NCI-H510A (cell line): ENCODE results near the gene CARHSP1.
"Not testable (repeated sequence)": the region's sequence is repeated elsewhere in the genome, so short reads cannot be mapped to it uniquely, and the experiment has no call there.

Source experiments
- DNase-seq: peaks from one replicate; lab custom pipeline; 2025; lab: John Stamatoyannopoulos, UW

CARHSP1 gene

DNA sequence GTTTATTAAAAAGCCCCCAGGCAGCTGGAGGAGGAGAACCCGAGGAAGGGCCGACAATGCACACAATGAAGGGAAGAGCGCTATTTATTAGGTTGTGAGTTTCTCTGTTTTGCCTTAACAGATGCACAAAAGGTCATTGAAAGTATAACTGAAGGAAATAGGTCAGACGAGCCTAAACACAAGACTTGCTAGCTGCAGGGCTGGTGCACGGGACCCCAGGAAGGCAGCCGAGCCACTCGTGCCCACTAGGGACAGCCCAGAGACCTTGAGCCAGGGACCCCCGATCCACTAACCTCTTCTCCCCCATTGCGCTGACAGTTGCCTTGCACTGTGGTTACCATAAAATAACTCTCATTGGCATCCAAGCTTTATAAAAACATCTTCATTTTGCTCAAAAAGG, 24.6 kb upstream of the CARHSP1 start:
- DNase-seq = no peak

DNA sequence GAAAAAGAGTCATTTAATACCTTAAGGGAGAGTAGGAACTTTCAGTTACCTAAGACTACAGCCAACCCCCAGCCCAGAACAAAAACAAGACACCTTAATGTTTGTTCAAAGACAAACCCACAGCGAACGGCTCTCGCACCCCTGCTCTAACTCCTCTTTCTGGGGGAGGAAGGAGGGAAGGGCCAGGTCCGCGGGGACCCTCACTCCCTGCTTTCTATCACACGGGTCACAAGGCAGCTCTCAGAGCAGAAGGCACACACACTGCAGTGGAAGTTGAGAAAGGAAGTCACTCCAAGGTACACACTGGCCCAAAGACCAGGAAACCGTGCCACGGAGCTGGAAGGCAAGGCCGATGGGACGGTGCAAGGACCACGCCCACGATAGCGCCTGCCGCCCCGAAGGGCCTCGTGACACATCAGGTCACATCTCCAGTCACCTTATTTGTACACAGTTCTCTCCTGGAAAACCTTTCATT, 23.3 kb upstream of the CARHSP1 start:
- DNase-seq = no peak

DNA sequence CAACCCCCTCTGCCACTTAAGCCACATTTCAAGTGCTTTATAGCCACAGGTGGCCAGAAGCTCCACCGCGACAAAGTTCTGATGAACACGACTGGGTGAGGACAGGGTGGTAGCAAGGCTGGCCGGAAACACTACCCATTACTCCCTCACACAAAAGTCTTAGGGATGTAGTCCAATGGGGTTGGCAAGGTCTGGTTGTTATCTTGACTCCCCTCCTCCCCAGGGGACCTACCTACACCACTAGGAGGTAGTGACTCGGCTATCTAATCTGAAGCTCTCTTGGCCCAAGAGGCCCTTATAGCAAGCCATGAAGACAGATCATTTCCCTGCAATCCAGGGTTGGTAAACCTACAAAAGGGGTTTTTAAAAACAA, 21.7 kb upstream of the CARHSP1 start:
- DNase-seq = no peak

DNA sequence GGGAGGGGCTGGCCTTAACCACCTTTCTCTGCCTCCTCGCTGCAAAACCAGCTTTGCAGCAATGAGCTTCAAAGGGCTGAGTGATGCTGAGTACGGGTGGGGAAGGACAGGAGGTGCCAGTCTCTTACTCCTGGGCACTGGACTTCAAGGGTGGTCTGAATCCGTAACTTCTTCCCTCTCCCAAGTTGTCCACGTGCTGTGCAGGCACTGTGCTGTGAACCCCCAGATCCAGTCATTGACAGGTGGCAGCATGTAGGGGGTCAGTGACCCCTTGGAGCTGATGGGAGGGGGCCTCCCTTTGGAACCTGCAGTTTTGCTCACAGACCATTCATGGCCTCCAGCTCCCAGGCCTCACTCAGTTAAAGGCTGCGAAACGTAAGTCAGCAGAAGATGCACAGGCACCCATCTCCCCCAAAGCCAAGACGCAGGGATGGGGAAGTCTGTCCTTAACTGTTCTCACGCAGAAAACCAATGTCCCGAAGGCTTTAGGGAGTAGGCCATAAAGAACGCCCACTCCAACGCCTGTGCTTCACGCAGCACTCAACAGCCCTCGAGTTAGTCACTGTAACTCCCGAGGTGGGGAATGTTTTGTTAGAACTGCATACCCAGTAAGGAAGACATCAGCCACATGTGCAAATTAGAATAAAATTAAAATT, 21.2 kb upstream of the CARHSP1 start:
- no peak for DNase-seq

DNA sequence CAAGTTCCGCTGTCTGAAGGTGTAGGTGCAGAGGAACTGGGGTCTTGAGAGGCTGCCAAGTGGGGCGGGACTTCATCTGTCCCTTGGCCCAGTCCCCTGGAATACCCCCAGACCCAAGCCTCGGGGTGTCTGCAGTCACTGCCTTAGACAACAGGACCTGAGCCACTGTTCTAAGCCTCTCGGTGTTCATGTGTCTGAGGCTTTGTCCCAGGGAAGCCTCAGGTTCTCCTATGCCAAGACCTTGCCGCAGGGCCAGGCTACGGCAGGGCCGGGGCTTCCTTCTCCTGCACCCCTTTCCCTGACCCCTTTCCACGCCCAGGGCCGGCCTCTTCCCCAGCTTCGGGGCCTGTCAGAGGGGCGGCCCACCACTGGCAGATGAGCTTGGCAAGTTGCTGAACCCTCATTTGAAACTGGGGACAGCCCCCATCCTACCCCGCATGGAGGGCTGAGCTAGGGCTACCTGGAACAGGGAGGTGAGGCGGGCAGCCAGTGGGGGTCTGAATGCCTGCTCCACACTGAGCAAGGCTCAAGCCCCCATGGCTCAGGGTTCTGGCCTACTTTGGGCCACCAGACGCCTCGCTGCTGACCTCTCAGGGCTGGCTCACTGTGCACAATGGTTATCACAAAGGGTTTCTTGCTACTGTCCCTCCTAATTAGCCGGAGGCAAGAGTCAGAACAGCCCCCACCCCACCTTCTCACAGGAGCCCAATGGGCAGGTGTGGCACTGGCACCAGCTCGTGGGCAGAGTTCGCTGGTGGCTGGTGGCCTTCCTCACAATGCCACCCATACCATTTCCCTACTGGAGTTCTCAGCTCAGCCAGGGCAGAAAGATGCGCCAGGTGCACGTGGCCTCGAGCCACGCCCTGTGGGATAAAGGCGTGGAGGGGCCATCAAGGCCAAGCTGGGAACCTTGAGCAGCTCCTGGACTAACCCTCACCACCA, 20.4 kb upstream of the CARHSP1 start:
- DNase-seq = no peak

DNA sequence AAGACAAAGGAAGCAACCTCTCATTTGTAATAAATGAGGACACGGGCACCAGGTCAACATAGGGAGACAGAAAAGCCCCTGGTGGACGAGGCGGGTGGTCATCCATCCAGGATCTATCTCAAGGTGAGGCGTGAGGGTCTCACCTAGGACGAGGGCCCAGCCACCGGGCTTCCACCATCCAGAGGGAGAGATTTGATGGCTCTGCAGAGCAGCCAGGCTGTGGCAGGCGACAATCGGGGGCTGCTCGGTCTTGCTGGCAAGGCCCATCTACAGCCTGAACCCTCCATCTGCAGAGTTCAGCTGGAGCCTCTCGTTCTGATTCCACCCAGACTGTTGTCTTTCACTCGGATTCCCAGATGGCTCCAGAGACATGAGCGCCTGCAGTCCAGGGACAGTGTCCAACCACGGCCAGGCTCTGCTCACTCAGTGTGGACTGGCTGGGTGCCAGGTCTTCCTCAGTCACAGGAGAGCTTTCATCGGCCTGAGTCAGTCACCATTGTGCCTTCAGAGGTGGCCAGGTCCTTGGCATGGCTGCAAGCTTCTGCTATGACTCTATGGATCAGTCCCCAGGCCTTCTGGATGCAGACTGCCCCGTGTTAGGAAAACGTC, 19.2 kb upstream of the CARHSP1 start:
- no peak for DNase-seq

DNA sequence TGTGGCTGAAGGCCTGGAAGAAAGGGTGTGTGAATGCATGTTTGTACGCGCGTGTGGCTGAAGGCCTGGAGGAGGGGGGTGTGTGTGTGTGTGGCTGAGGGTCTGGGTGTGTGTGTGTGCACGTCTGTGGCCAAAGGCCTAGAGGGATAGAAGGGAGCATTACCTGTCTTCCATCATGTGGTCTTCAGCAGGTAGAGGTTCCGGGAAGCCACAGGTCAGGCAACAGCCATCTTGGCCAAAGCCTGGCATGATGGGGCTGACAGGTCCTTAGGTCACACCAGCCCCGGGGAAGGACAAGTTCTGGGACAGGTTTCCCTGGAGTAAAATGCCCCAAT, 18.6 kb upstream of the CARHSP1 start:
- no peak for DNase-seq

DNA sequence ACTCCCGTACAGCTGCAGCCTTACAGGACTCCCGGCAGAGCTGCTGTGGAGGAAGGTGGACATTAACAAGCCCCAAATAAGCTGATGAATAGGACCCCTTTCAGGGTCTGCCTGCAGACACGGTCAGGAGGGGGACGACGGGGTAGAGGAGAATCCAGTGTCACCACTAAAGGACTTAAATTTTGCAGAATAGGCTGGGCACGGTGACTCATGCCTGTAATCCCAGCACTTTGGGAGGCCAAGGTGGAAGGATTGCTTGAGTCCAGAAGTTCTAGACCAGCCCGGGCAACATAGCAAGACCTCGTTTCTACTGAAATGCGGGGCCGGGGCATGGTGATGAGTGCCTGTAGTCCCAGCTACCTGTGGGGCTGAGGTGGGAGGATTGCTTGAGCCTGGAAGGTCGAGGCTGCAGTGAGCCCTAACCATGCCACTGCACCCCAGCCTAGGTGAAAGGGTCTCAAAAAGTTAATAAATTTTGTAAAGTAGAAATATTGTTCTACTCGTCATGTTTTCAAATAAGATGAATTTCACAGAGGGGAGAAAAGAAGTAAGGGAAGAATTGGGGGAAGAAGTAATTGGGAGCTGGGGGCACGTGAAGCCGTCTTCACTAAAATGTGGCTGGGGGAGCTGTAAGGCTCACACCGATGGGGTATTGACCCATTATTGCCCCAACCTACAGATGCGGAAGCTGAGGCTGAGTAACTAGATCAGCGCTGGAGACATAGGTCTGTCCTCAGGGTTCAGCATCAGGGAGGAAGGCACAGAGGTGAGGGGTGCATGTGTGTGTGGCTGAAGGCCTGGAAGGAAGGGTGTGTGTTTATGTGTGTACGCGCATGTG, 18.0 kb upstream of the CARHSP1 start:
- no peak for DNase-seq

DNA sequence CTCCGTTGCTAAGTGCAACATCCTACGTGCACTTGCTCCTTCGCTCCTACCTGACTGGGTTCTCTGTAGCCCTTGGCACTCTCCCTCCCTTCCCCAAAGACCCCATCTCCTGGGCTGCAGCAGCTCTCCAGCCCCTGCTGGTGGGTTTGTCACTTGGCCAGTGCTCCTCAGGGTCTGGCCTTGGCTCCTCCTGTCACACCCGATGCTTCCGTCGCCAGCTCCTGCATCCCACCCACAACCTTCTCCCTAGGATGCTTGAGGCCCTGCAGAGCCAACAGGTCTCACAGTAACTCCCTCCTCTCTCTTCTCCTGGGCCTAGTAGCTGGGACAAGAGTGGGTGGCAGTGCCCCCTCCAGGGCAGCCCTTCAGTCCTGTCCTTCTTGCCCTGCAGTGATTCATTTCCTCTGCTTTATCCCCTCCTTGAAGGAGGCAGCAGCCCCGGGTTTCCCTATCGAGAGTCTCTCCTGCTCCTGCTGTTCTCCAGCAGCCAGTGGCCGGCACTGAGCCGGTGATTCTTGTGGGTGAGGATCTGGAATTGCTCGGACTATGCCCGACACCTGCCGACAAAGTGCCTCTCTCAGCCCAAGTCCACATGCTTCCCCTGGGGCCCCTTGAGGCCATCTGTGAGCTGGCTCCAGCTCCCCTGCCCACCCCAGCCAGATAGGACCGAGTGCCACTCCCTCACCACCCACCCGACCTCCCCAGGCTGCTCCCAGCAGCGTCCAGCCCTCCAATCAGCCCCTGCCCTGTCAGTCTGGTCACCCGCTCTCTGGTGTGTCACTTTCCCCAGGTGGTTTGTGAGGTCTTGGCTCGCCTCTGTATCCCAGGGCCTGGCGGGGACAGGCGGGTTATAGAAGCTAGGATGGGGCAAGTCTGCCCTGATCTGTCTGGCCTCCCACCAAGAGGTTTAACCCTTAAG, 17.1 kb upstream of the CARHSP1 start:
- no peak for DNase-seq

DNA sequence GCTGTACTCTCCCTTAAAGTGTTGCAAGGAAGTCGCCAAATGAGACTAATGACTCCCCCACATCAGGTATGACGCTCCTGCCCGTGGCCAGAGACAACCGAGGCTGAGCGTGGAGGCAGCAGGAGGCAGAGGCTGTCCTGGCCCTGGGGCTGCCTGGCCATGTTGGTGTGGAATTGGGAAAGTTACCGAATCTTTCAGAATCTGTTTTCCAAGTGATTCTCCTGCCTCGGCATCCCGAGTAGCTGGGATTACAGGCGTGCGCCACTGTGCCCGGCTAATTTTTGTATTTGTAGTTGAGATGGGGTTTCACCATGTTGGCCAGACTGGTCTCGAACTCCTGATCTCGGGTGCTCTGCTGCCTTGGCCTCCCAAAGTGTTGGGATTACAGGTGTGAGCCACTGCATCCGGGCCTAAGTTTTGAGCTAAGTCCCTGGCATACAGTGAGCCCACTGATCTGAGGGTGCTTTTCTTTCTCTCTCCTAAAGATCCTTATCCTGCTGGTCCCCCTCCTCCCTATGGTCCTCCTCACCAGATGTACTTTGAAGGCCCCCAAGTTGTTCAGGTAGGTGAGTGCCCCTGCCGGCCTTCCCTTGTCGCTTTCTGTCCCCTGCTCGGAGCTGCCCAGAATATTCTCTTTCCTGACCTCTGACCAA, 14.0 kb upstream of the CARHSP1 start:
- DNase-seq = no peak

DNA sequence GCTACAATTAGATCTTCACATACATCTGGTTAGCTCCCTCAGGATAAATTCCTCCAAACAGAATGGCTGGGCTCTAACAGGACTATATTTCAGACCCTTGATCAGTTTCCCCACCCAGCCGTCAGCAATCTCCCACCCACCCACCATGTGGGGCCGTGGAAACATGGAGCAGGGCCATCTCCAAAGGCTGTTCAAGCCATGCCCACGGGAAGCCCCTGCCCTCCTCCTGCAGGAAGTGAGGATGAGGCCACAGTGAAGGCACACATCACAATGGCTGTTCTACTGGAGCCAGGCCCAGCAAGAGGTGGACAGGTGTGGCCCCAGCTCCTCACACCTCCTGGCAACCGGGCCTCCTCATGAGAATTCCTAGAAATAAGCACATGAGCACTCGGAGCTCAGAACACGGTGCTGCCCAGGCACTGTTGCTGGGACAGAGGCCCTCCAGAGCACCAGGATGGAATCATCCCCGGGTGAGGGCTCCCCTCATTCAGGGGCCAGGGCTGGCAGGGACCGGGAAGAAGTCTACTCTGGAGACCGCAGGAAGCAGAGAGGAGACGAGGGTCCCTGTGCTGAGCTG, 13.3 kb upstream of the CARHSP1 start, which contains the start of gene LITAFD:
LITAFD (plus strand) TSS at position 311 of the 577 bp plus-strand sequence. CDS start 2,005 bp downstream, outside the sequence.
- DNase-seq = no peak

DNA sequence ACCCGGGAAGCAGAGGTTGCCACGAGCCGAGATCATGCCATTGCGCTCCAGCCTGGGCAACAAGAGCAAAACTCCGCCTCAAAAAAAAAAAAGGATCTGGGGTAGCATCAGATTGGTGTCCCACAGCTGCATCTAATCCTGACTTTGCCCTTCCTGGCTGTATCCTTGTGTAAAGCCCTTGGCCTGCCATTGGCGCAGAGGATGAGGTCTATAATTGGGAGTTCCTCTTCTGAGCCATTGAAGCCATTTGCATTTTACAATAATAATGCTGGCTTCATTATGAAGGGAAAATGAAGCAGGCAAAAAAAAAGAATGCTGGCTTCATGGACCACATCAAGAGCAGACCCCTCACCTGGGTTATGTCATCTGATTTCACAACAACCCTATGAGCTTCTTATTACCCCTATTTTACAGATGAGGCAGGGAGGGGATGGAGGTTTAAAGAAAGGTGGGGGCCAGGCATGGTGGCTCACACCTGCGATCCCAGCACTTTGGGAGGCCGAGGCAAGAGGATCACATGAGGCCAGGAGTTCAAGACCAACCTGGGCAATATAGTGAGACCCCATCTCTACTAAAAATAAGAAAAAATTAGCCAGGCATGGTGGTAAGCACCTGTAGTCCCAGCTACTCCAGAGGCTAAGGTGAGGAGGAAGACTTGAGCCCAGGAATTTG, 12.2 kb upstream of the CARHSP1 start:
- DNase-seq = no peak

DNA sequence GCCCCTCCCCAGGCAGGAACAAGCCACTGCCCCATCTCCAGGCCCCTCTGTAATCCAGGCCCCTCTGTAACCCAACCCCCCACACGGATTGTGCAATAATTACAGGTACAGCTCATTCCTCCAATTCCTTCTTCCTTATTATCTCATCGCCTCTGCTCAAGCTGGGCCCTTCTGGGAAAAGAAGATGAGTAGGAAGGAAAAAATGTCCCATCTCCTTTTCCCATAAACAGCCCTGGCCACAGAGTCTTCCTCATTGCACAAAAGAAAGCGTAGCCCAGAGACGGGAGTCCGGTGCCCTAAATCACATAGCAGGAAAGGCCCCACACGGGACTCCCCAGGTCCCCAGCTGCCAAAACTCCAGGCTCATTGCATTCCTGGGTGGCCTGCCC, 9.7 kb upstream of the CARHSP1 start:
- DNase-seq = no peak

DNA sequence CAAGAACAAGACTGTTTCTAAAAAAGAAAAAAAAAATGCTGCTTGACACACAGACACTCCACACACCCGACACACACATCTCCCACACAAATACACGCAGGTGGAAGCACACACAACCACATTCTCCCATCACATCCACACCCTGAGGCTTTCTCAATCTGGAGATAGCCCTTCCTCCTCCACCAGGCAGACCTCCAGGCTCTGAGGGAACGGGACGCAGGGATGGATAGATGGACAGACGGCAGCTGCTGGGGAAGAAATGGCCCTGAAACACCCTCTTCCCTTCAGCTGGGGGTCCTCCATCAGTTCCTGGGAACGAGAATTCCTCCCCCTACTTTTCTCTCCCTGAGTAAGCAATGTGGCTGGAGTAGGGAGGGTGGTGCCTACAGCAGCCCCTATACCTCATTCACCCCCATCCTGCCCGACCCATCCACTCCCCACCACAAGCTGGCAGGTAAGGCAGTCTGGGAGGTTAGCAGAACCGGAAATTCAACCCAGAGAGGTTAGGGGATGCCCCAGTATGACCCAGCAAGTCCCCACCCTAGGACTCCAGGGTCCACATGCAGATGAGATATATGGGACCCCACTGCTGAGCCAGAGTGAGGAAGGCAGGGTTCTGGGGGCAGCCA, 9.2 kb upstream of the CARHSP1 start:
- no peak for DNase-seq

DNA sequence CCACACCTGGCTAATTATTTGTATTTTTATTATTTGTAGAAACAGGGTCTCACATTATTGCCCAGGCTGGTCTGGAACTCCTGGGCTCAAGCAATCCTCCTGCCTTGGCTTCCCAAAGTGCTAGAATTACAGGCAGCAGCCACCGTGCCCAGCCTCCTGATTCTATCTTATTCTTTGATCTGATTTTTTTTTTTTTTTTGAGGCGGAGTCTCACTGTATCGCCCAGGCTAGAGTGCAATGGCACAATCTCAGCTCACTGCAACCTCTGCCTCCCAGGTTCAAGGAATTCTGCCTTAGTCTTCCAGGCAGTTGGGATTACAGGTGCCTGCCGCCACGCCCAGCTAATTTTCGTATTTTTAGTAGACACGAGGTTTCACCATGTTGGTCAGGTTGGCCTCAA, 6.5 kb upstream of the CARHSP1 start:
- not testable (repeated sequence) for DNase-seq

DNA sequence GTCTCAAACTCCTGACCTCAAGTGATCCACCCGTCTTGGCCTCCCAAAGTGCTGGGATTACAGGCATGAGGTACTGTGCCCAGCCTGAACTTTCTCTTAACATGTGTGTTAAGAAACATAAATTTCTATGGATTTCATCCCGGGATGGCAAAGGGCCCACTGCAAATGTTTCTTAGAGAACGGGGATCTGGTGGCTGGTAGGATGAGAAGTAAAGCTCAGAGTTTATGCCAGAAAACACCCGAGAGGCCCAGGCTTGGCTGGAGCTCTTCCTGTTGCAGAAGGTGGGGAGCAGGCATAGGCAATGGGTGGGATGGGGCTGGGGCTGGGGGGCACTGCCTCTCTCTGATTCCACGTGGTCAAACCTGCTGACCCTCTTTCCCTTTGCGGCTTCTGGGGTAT, 5.6 kb upstream of the CARHSP1 start:
- no peak for DNase-seq

DNA sequence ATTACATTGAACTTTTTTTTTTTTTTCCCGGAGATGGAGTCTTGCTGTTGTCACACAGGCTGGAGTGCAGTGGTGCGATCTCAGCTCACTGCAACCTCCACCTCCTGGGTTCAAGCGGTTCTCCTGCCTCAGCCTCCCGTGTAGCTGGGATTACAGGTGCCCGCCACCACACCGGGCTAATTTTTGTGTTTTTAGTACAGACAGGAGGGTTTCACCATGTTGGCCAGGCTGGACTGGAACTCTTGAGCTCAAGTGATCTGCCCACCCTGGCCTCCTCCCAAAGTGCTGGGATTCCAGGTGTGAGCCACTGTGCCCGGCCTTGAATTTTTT, 5.0 kb upstream of the CARHSP1 start:
- not testable (repeated sequence) for DNase-seq

DNA sequence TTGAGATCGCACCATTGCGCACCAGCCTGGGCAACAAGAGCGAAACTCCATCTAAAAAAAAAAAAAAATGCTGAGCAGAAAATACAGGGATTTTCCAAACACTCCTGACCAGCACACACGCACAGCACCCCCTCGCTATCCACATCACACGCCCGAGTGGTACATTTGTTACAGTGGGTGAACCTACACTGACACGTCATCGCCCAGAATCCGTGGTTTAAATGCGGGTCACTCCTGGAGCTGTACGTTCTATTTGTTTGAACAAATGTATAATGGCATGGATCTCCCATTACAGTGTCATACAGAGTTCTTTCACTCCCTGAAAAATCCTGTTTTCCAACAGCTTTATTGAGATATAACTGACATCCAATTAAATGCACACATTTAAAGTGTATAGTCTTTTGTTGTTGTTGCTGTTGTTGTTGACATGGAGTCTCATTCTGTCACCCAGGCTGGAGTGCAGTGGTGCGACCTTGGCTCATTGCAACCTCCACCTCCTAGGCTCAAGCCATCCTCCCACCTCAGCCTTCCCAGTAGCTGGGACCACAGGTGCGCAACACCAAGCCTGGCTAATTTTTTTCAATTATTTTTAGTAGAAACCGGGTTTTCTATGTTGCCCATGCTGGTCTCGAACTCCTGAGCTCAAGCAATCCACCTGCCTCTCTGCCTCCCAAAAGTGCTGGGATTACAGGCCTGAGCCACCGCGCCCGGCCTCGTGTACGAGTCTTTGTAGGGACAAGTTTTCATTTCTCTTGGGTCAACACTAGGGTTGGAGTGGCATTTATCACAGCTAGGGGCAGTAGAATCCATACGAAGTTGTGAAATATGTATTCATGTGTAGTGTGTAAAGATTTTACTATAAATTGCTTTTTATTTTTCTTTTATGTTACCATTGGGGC, 4.4 kb upstream of the CARHSP1 start:
- DNase-seq = no peak
